Epithelial cell of esophagus (primary cell): Measurements from ENCODE around the gene AKR1E2.

ENCODE experiments used
- DNase-seq: peaks from one replicate; pipeline ENCODE4 v3.0.0; 2010; ENCODE audit warnings: low read depth
- H3K4me3 ChIP-seq: 2 replicates; pipeline ENCODE4 v1.5.1; 2011; ENCODE audit warnings: mild to moderate bottlenecking, low read length, control low read depth
- TF ChIP-seq, protein P1 (sequence below): IDR thresholded peaks from 2 replicates; pipeline ENCODE4 v1.5.1; 2011; ENCODE audit warnings: low read depth, mild to moderate bottlenecking, low read length, control low read depth, inconsistent platforms; ENCODE audit not compliant: insufficient read depth; ENCODE audit errors: missing control alignments

The AKR1E2 gene

DNA sequence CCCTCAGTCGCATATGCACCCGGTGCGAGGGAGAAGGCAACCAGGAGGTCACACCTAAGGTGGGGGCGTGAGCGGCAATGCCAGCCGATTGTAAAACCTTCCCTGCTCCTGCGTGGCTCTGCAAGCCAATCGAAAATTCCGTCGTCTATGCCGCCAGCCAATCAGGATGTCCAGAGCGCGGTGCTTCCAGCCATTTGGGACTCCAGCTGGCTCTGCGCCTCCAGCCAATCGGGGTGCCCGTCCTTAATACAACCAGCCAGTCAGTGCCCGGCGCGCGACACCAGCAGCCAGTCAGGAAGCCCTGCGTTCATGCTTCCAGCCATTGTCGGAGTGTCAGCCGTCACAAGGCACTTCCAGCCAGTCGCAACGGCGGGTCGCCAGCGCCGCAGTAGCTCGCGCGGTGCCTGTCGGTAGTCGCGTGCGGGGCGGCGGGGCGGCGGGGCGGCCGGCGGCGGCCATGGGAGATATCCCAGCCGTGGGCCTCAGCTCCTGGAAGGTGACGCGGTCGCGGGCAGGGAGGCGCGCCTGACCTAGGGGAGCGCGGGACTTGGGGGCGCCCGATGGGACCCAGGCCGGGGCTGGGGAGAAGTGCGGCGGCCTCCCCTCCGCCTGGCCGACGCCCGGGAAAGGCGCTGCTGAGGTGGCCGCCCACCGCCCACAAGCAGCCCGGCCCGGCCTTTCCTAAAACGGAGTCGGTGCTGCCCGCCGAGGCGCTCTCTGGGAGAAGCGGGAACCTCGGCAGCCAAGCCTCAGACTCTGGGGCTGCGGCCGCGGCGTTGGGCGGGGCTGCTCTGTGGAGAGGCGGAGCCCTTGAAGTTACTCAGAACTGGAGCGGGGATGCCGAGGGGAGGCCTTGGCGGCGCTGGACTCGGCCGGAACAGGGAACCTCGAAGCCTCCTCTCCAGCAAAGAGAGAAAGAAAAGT, at the start of gene AKR1E2:
TSS of gene AKR1E2 (plus strand) at position 340 of the 924 bp plus-strand sequence. CDS start at position 458, 118 bp downstream.
- H3K4me3 ChIP-seq, result peak within 1 kb of the TSS; percentile 46
- TF ChIP-seq, protein P1, sequence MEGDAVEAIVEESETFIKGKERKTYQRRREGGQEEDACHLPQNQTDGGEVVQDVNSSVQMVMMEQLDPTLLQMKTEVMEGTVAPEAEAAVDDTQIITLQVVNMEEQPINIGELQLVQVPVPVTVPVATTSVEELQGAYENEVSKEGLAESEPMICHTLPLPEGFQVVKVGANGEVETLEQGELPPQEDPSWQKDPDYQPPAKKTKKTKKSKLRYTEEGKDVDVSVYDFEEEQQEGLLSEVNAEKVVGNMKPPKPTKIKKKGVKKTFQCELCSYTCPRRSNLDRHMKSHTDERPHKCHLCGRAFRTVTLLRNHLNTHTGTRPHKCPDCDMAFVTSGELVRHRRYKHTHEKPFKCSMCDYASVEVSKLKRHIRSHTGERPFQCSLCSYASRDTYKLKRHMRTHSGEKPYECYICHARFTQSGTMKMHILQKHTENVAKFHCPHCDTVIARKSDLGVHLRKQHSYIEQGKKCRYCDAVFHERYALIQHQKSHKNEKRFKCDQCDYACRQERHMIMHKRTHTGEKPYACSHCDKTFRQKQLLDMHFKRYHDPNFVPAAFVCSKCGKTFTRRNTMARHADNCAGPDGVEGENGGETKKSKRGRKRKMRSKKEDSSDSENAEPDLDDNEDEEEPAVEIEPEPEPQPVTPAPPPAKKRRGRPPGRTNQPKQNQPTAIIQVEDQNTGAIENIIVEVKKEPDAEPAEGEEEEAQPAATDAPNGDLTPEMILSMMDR, result no peak
- peak; percentile 86 for DNase-seq

DNA sequence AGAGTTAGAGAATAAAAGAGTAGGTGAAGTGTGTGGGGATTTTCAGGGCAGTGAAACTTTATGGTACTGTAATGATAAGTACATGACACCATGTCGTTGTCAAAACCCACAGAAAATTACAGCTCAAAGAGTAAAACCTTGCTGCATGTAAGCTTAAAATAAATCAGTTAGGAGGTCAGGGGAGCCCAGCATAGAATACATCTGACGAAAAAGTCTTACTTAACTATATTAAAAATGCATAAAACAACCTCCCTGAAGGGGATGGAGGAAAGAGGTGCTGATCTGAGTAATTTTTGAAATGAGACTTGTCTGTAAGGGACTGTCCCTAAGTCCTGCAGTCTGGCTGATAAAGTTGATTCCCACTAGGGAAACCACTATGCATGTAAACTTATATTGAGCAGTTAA, 49.8 kb upstream of the AKR1E2 start:
- H3K4me3 ChIP-seq, result no peak overlapping the region
- TF ChIP-seq, protein P1, result no peak
- DNase-seq, result no peak

DNA sequence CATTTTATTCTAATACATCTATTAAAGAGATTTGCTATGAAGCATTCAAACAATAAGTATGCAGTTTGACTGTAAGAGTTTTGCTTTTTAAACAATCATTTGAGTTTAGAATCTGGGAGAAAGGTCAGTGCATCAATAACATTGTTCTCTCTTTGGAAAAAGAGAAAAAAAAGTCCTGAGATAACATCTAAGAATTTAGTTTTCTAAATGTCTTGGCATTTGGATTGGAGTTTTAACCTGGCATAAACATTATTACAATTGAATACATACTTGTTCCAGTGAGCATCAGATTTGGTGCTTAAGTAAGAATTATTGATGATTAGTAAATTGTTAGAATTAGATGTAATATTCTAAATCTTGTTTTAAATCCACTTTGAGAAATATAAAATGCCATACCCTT, 47.2 kb upstream of the AKR1E2 start:
- DNase-seq, result no peak
- no peak overlapping the region for H3K4me3 ChIP-seq
- TF ChIP-seq, protein P1, result no peak

DNA sequence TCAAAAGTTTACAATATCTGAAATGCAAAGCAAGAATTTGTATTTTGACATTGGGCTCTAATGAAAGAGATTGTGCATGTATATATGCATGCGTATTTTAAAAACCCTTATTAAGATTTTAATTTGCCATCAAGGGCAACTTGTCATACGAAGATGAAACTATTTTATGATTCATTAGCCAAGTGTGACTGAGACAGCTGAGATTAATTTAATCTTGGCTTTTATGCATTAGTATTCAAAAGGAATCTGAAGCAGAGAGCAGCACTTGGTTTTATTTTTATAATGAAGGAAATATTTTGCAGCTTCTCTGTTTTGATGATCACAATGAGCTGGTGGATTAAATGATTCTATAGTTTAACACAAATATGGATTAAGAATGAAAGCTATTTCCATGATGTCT, 45.9 kb upstream of the AKR1E2 start:
- no peak overlapping the region for H3K4me3 ChIP-seq
- DNase-seq, result no peak
- TF ChIP-seq, protein P1, result no peak

DNA sequence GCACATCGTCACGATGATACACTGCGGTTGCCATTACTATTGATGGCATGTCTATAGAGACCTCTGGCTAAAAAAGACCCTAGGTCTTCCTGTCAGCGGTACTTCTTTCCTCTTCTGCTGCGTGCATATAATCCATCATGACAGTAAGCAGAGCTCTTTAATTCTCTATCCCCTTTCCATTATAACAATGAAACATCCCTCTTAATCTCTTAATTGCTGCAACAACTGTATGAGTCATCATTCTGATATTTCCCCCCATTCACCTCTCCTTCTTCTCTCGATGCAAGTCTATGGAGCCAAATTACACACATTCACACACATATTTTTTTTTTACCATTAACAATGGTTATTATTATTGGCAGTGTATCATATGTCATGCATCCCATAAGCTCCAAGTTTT, 45.2 kb upstream of the AKR1E2 start:
- DNase-seq, result peak; percentile 48
- TF ChIP-seq, protein P1, result no peak
- no peak overlapping the region for H3K4me3 ChIP-seq

DNA sequence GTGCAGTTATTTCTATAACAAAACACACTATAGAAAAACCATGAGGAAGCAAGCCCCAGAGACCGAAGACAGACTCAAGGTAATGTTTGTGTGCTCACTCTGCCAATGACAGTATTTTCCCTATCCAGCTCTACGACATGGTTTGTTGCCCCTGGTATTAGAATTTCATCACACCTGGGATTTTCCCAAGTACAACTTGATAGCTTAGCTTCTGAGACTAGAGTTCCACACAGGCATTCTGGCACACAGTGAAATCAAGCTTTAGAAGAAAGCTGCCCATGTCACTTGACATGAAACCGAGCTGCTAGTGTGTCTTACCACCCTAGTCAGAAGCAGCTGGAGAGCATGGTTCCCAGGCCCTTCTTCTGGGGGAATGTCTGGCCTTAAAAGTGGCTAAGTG, 44.1 kb upstream of the AKR1E2 start:
- peak; percentile 54 for DNase-seq
- TF ChIP-seq, protein P1, result no peak
- H3K4me3 ChIP-seq, result no peak overlapping the region
